HAP-1 (cell line): Measurements from ENCODE around the gene GLRX5.
A peak's percentile ranks its signal among the peaks of the same experiment; 100 is the strongest.
"Not testable (repeated sequence)": the region's sequence is repeated elsewhere in the genome, so short reads cannot be mapped to it uniquely, and the experiment has no call there.

Source experiments
- DNase-seq, 2 experiments: peaks; one replicate each; pipeline ENCODE4 v3.0.0-alpha.2; 2016 to 2020; ENCODE audit warnings: low spot score in 2 of 2
- H3K27me3 ChIP-seq: fragments of 250-450 bp; sonication (Bioruptor Pico); 2 replicates; pipeline ENCODE4 v1.5.1; 2020; ENCODE audit warnings: low read depth, mild to moderate bottlenecking, moderate library complexity
- H3K36me3 ChIP-seq: fragments of 250-450 bp; sonication (Bioruptor Pico); replicated peaks from 2 replicates; pipeline ENCODE4 v1.5.1; 2020; ENCODE audit warnings: mild to moderate bottlenecking
- H3K4me1 ChIP-seq: fragments of 250-450 bp; sonication (Bioruptor Pico); 2 replicates; pipeline ENCODE4 v1.5.1; 2020; ENCODE audit warnings: mild to moderate bottlenecking
- H3K4me3 ChIP-seq: fragments of 250-450 bp; sonication (Bioruptor Pico); 2 replicates; pipeline ENCODE4 v1.5.1; 2020; ENCODE audit warnings: mild to moderate bottlenecking, moderate library complexity
- H3K9me3 ChIP-seq: fragments of 250-450 bp; sonication (Bioruptor Pico); 2 replicates; pipeline ENCODE4 v1.5.1; 2020; ENCODE audit warnings: mild to moderate bottlenecking, moderate library complexity
- in situ Hi-C: fragments of 300-500 bp; cut with MboI; formaldehyde crosslinking; loops from 3 replicates; pipeline ENCODE4 v1.14.3; 2020; ENCODE audit warnings: low sequenced_read_pairs, inconsistent platforms, mixed read lengths

Gene GLRX5

DNA sequence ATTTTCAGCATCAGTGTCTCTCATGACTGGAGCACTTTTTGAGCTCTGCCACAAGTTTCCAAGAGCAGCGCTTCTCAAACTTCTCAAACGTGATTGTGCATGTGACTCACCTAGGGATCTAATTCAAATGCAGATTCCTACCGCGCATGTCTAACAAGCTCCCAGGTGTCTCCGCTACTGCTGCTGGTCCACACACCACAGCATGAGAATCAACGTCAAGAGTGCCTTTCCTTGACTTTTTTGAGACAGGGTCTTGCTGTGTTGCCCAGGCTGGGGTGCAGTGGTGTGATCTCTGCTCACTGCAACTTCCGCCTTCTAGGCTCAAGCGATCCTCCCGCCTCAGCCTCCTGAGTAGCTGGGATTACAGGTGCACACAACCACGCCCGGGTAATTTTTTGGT is 22.4 kb downstream of the GLRX5 start:
- Histone ChIP-seq H3K27me3 (no peaks in the 10 kb centered on the region), H3K4me1 (peaks cover 7% of the 10 kb centered on the region), H3K9me3 (no peaks in the 10 kb centered on the region), H3K4me3 (no peak overlapping the region), H3K36me3 (no peaks in the 10 kb centered on the region)
- in situ Hi-C loops: loop anchor here (5.0 to 25.0 kb wide), 2 partner anchors 215 to 705 kb away; partner anchors contain the start of gene BDKRB1
- DNase-seq: no peak

- DNase-seq: no peak
- Histone ChIP-seq H3K4me3 (no peak overlapping the region), H3K36me3 (no peaks in the 10 kb centered on the region), H3K27me3 (no peaks in the 10 kb centered on the region), H3K9me3 (no peaks in the 10 kb centered on the region), H3K4me1 (peaks cover 7% of the 10 kb centered on the region)
- in situ Hi-C loops: loop anchor here (5.0 to 25.0 kb wide), 2 partner anchors 214 to 704 kb away; partner anchors contain the start of gene BDKRB1
These were observed 23.0 kb downstream of the GLRX5 start for GRCh38 chr14:95557832-95558231.

DNA sequence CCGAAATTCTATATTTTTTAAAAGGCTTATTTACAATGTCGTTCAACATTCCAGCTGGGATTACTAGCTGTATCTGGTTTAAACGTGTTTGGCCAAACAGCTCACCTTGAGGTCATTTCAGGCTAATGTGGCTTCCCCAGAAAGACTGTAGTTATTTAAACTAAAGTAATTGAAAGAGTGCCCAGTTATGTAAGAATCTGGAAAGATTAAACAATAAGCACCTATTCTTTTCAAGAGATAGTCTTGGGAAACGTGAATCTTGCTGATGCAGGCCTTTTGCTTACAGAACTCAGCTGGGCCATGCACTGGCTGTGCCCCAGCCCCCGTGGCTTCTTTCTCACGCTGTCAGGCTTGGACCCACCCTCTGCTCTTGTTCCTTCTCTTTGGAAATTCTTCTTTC is 24.4 kb downstream of the GLRX5 start:
- in situ Hi-C loops: loop anchor here (5.0 to 25.0 kb wide), 2 partner anchors 213 to 703 kb away; partner anchors contain the start of gene BDKRB1
- Histone ChIP-seq H3K4me3 (no peak overlapping the region), H3K9me3 (no peaks in the 10 kb centered on the region), H3K4me1 (peaks cover 7% of the 10 kb centered on the region), H3K36me3 (no peaks in the 10 kb centered on the region), H3K27me3 (no peaks in the 10 kb centered on the region)
- peak; percentile 21 to 35 for DNase-seq

DNA sequence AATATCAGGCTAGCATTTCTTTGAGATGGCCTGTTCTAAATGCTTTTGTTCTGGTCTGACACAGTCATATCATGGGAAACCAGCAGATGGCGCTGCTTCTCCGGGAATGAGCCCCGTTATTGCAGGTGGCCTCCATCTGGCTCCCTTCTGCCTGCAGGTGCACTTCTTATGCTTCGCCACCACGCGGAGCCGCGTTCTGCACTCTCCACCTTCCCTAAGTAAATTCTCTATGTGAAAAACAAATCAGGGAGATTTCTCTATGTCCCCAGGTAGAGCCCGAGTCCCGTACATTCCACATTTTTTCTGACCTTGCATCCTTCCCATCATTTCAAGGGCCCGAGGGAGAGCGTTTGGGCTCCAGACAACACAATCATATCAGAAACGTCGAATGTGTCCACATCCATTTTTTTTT is 26.2 kb downstream of the GLRX5 start:
- no peaks in the 10 kb centered on the region for H3K27me3 ChIP-seq
- no peaks in the 10 kb centered on the region for H3K9me3 ChIP-seq
- H3K4me3 ChIP-seq: no peak overlapping the region
- DNase-seq: peak; percentile 90 to 95
- H3K4me1 ChIP-seq: peaks cover 7% of the 10 kb centered on the region
- in situ Hi-C loops: loop anchor here (5.0 to 25.0 kb wide), 2 partner anchors 431 to 701 kb away; partner anchors contain the start of gene BDKRB1
- no peaks in the 10 kb centered on the region for H3K36me3 ChIP-seq

- H3K27me3 ChIP-seq: no peaks in the 10 kb centered on the region
- no peak for DNase-seq
- no peaks in the 10 kb centered on the region for H3K36me3 ChIP-seq
- H3K4me3 ChIP-seq: no peak overlapping the region
- peaks cover 7% of the 10 kb centered on the region for H3K4me1 ChIP-seq
- in situ Hi-C loops: loop anchor here (5.0 to 25.0 kb wide), 2 partner anchors 429 to 699 kb away; partner anchors contain the start of gene BDKRB1
- H3K9me3 ChIP-seq: no peaks in the 10 kb centered on the region
These were observed 28.2 kb downstream of the GLRX5 start for GRCh38 chr14:95562892-95563685.

GRCh38 chr14:95564060-95564459 is 29.2 kb downstream of the GLRX5 start:
- in situ Hi-C loops: loop anchor here (5.0 to 25.0 kb wide), 2 partner anchors 428 to 698 kb away; partner anchors contain the start of gene BDKRB1
- H3K9me3 ChIP-seq: no peaks in the 10 kb centered on the region
- no peak overlapping the region for H3K4me3 ChIP-seq
- DNase-seq: no peak
- H3K27me3 ChIP-seq: no peaks in the 10 kb centered on the region
- H3K36me3 ChIP-seq: no peaks in the 10 kb centered on the region
- H3K4me1 ChIP-seq: peaks cover 4% of the 10 kb centered on the region

DNA sequence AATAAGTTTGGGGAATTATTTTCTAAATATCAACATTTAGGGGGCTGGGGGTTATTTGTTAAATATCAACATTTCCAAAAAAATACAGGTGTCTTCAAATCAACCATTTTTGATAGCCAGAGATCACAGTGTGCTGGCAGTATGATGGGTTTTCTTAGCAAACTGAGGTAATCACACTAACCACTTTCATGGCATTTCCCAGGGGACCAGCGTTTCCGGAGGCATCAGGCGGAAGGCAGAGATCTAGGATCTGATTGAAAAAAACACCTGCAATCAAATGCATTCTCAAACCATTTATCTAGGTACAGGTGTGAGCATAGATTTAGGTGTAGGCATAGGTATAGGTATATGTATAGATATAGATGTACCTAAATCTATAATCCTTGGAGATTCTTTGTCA is 34.6 kb downstream of the GLRX5 start:
- H3K9me3 ChIP-seq: no peaks in the 10 kb centered on the region
- DNase-seq: no peak
- in situ Hi-C loops: loop anchor here (25.0 kb wide), 1 partner anchor 693 kb away; the partner anchor contains the start of gene BDKRB1
- no peaks in the 10 kb centered on the region for H3K4me1 ChIP-seq
- no peak overlapping the region for H3K4me3 ChIP-seq
- no peaks in the 10 kb centered on the region for H3K27me3 ChIP-seq
- no peaks in the 10 kb centered on the region for H3K36me3 ChIP-seq

DNA sequence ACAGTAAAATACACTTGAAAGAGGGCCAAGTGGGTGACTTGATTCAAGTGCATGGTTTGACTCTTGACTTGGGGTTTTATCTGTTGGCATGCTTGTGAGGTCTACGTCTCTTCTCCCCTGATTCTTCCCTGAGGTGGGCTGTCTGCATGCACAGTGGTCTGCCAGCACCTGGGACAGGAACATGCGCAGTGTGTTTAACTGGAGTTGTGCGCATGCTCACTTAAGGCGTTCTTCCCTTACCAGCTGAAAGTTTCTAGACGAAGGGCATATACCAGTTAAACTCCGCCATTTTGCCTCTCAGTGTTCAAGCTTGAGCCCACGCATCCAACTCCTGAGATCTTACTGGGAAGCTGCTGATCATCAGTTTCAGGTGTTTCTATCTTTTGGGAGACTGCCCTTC is 38.5 kb downstream of the GLRX5 start:
- no peaks in the 10 kb centered on the region for H3K36me3 ChIP-seq
- H3K27me3 ChIP-seq: no peaks in the 10 kb centered on the region
- no peaks in the 10 kb centered on the region for H3K9me3 ChIP-seq
- peaks cover 22% of the 10 kb centered on the region for H3K4me1 ChIP-seq
- in situ Hi-C loops: loop anchor here (25.0 kb wide), 1 partner anchor 689 kb away; the partner anchor contains the start of gene BDKRB1
- H3K4me3 ChIP-seq: no peak overlapping the region
- no peak for DNase-seq

GRCh38 chr14:95575840-95576473 is 41.1 kb downstream of the GLRX5 start:
- H3K4me3 ChIP-seq: no peak overlapping the region

GRCh38 chr14:95577067-95577800 is 42.4 kb downstream of the GLRX5 start:
- peaks cover 22% of the 10 kb centered on the region for H3K4me1 ChIP-seq
- H3K9me3 ChIP-seq: no peaks in the 10 kb centered on the region
- no peak overlapping the region for H3K4me3 ChIP-seq
- no peaks in the 10 kb centered on the region for H3K27me3 ChIP-seq
- in situ Hi-C loops: no loop called here
- peak; percentile 35 to 75 for DNase-seq
- H3K36me3 ChIP-seq: no peaks in the 10 kb centered on the region

More at GRCh38 chr14:95575840-95576473, 41.1 kb downstream of the GLRX5 start:
- in situ Hi-C loops: no loop called here
- H3K9me3 ChIP-seq: no peaks in the 10 kb centered on the region
- DNase-seq: peak; percentile 64 to 87
- no peaks in the 10 kb centered on the region for H3K27me3 ChIP-seq
- H3K36me3 ChIP-seq: no peaks in the 10 kb centered on the region
- H3K4me1 ChIP-seq: peaks cover 22% of the 10 kb centered on the region

- in situ Hi-C loops: no loop called here
- DNase-seq: no peak
- Histone ChIP-seq H3K4me3 (no peak overlapping the region), H3K4me1 (peaks cover 22% of the 10 kb centered on the region), H3K36me3 (no peaks in the 10 kb centered on the region), H3K9me3 (no peaks in the 10 kb centered on the region), H3K27me3 (no peaks in the 10 kb centered on the region)
These were observed 43.0 kb downstream of the GLRX5 start for GRCh38 chr14:95577870-95578269.

- H3K4me1 ChIP-seq, H3K9me3 ChIP-seq, DNase-seq, H3K4me3 ChIP-seq, H3K36me3 ChIP-seq, in situ Hi-C loops, H3K27me3 ChIP-seq: not testable (repeated sequence)
These were observed 49.2 kb downstream of the GLRX5 start for GRCh38 chr14:95583836-95584617.
